Common myeloid progenitor, CD34-positive (primary cell): ENCODE results near the gene SHROOM2.
A peak's percentile ranks its signal among the peaks of the same experiment; 100 is the strongest.

Source experiments
- CTCF ChIA-PET: fragments of 350-600 bp; sonication (Branson Sonifier 250); formaldehyde crosslinking; loops from one replicate; lab custom pipeline; 2021; ENCODE audit warnings: antibody characterized with exemption; lab: Charles Lee
- POLR2A ChIA-PET: fragments of 350-600 bp; sonication (Branson Sonifier 250); formaldehyde crosslinking; loops from one replicate; lab custom pipeline; 2021; ENCODE audit warnings: antibody characterized with exemption; lab: Charles Lee
- DNase-seq, 3 donors: peaks; one replicate each; pipeline versions ENCODE4 v3.0.0 to v3.0.0-alpha.2; 2013
- H3K27ac ChIP-seq, 2 experiments: 1 replicate in 1 of 2; 2 replicates in 1 of 2; pipeline ENCODE4 v1.7.0; 2013; ENCODE audit warnings: inconsistent platforms in 2 of 2, low read length in 2 of 2, mild to moderate bottlenecking in 2 of 2, low read depth in 1 of 2, moderate library complexity in 1 of 2; ENCODE audit not compliant: severe bottlenecking in 2 of 2, insufficient read depth in 1 of 2, poor library complexity in 1 of 2
- H3K27me3 ChIP-seq, 5 experiments: replicated peaks in 2 of 5; 1 replicate in 3 of 5; 2 replicates in 2 of 5; pipeline versions ENCODE4 v1.6.1 to v1.7.0; 2013; ENCODE audit warnings: low read length in 4 of 5, mild to moderate bottlenecking in 2 of 5, moderate library complexity in 2 of 5, inconsistent platforms in 1 of 5; ENCODE audit not compliant: insufficient read depth in 5 of 5, control insufficient read depth in 4 of 5
- H3K36me3 ChIP-seq, 4 experiments: 1 replicate in 2 of 4; 2 replicates in 2 of 4; pipeline versions ENCODE4 v1.6.1 to v1.7.0; 2013; ENCODE audit warnings: low read length in 3 of 4, control low read depth in 1 of 4, mild to moderate bottlenecking in 1 of 4; ENCODE audit not compliant: control insufficient read depth in 4 of 4, insufficient read depth in 4 of 4
- H3K4me1 ChIP-seq, 4 experiments: 1 replicate in 3 of 4; 2 replicates in 1 of 4; pipeline versions ENCODE4 v1.6.1 to v1.7.1; 2013; ENCODE audit warnings: low read length in 3 of 4, mild to moderate bottlenecking in 3 of 4, control low read depth in 1 of 4, inconsistent platforms in 1 of 4, moderate library complexity in 1 of 4; ENCODE audit not compliant: control insufficient read depth in 4 of 4, insufficient read depth in 4 of 4; ENCODE audit errors: control extremely low read depth in 1 of 4
- H3K4me3 ChIP-seq, 7 experiments: 1 replicate in 4 of 7; 2 replicates in 3 of 7; pipeline versions ENCODE4 v1.5.1 to v1.7.0; 2013; ENCODE audit warnings: mild to moderate bottlenecking in 7 of 7, low read length in 6 of 7, moderate library complexity in 6 of 7, inconsistent platforms in 2 of 7, low read depth in 2 of 7, control low read depth in 1 of 7; ENCODE audit not compliant: insufficient read depth in 4 of 7, control insufficient read depth in 1 of 7; ENCODE audit errors: extremely low read depth in 1 of 7
- H3K9me3 ChIP-seq, 5 experiments: 1 replicate in 4 of 5; 2 replicates in 1 of 5; pipeline versions ENCODE4 v1.6.1 to v1.7.1; 2013; ENCODE audit warnings: low read length in 4 of 5, mild to moderate bottlenecking in 2 of 5, inconsistent platforms in 1 of 5, low read depth in 1 of 5, moderate library complexity in 1 of 5; ENCODE audit not compliant: control insufficient read depth in 4 of 5, insufficient read depth in 2 of 5; ENCODE audit errors: control extremely low read depth in 1 of 5
- WGBS: methylation state at CpG from one replicate; pipeline ENCODE4 v1.1.5; 2013; ENCODE audit not compliant: insufficient coverage; 5-methylcytosine and 5-hydroxymethylcytosine counted together

Gene SHROOM2

GRCh38 chrX:9862525-9862924, 76.3 kb downstream of the SHROOM2 start:
- no peak for DNase-seq
- WGBS = 85% methylated on average over 11 of the region's 11 CpGs
- POLR2A ChIA-PET = no interaction called here
- peaks cover 0 to 8% (median 1%) of the 10 kb centered on the region in 4 experiments for H3K4me1 ChIP-seq
- no peaks in the 10 kb centered on the region for H3K36me3 ChIP-seq
- no peak overlapping the region for H3K27ac ChIP-seq
- peaks cover 0 to 15% (median 3%) of the 10 kb centered on the region in 5 experiments for H3K27me3 ChIP-seq
- no peak overlapping the region for H3K4me3 ChIP-seq
- H3K9me3 ChIP-seq = no peaks in the 10 kb centered on the region
- CTCF ChIA-PET = no interaction called here

DNA sequence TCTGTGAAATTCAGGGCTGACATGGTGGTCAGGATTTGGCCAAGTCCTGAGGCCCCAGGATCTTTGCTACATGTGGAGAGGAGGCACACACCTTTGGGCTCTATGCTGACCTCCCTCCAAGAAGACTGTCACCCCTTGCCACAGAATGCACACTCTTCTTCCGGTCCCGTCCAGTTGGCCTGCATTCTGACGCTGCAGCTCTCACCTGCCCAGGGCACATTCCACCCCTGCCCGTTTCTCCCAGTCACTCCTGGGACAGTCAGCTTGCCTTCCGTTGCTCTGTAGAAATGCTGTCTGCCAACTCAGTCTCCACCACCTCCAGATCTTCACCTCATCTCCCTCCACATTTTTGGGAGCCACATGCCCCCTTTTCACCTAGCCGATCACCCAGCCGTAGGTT, 76.7 kb downstream of the SHROOM2 start:
- H3K27ac ChIP-seq = no peak overlapping the region
- 95% methylated on average over 5 of the region's 7 CpGs for WGBS
- POLR2A ChIA-PET = no interaction called here
- CTCF ChIA-PET = no interaction called here
- no peaks in the 10 kb centered on the region for H3K36me3 ChIP-seq
- no peak overlapping the region for H3K4me3 ChIP-seq
- H3K27me3 ChIP-seq = peaks cover 0 to 19% (median 3%) of the 10 kb centered on the region in 5 experiments
- no peak for DNase-seq
- no peaks in the 10 kb centered on the region for H3K9me3 ChIP-seq
- peaks cover 0 to 8% (median 1%) of the 10 kb centered on the region in 4 experiments for H3K4me1 ChIP-seq

DNA sequence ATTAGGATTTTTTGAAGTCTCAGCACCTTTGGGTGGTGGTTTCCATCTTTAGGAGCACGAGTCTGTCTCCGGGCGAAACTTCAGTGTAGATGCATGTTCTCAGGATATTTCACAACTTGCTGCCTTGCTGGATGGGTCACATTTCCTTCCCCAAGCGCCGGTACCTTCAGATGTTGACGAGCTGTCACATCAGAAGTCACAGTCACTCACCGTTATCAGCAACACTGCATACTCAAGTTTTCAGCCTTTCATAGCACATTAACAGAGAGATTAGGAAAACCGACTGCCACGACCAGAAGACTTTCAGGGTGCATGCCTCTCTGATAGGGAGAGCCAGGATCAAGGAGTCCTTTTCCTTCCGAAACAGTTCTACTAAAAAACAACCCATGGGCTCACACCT, 77.8 kb downstream of the SHROOM2 start:
- H3K4me1 ChIP-seq = peaks cover 0 to 8% (median 1%) of the 10 kb centered on the region in 4 experiments
- H3K9me3 ChIP-seq = no peaks in the 10 kb centered on the region
- no peak overlapping the region for H3K27ac ChIP-seq
- H3K4me3 ChIP-seq = no peak overlapping the region
- DNase-seq = peak in 2 of 3 donors; percentile 29 to 47
- peaks cover 0 to 19% (median 3%) of the 10 kb centered on the region in 5 experiments for H3K27me3 ChIP-seq
- ChIA-PET CTCF (no interaction called here), POLR2A (no interaction called here)
- WGBS = 51% methylated on average over 7 of the region's 10 CpGs
- no peaks in the 10 kb centered on the region for H3K36me3 ChIP-seq

- no peaks in the 10 kb centered on the region for H3K36me3 ChIP-seq
- H3K27ac ChIP-seq = no peak overlapping the region
- peaks cover 0 to 19% (median 3%) of the 10 kb centered on the region in 5 experiments for H3K27me3 ChIP-seq
- no peak overlapping the region for H3K4me3 ChIP-seq
- CTCF ChIA-PET = interaction anchor here (0.8 kb wide), 1 partner anchor 12 kb away, joined by 3 read pairs; no protein-coding TSS in a partner anchor
- peaks cover 0 to 8% (median 1%) of the 10 kb centered on the region in 4 experiments for H3K4me1 ChIP-seq
- peak in 2 of 3 donors; percentile 40 to 44 for DNase-seq
- no peaks in the 10 kb centered on the region for H3K9me3 ChIP-seq
- 87% methylated on average over 12 of the region's 12 CpGs for WGBS
- POLR2A ChIA-PET = no interaction called here
These were observed 79.7 kb downstream of the SHROOM2 start for GRCh38 chrX:9865804-9866472.

GRCh38 chrX:9866633-9867032, 80.4 kb downstream of the SHROOM2 start:
- CTCF ChIA-PET = interaction anchor here (0.8 kb wide), 1 partner anchor 11 kb away, joined by 3 read pairs; no protein-coding TSS in a partner anchor
- H3K4me1 ChIP-seq = peaks cover 0 to 8% (median 1%) of the 10 kb centered on the region in 4 experiments
- H3K27me3 ChIP-seq = peaks cover 0 to 19% (median 3%) of the 10 kb centered on the region in 5 experiments
- H3K27ac ChIP-seq = no peak overlapping the region
- WGBS = 64% methylated on average over 13 of the region's 13 CpGs
- no peak for DNase-seq
- POLR2A ChIA-PET = interaction anchor here (0.6 kb wide), 1 partner anchor 18 kb away, joined by 5 read pairs; no protein-coding TSS in a partner anchor
- no peaks in the 10 kb centered on the region for H3K36me3 ChIP-seq
- H3K9me3 ChIP-seq = no peaks in the 10 kb centered on the region
- no peak overlapping the region for H3K4me3 ChIP-seq

DNA sequence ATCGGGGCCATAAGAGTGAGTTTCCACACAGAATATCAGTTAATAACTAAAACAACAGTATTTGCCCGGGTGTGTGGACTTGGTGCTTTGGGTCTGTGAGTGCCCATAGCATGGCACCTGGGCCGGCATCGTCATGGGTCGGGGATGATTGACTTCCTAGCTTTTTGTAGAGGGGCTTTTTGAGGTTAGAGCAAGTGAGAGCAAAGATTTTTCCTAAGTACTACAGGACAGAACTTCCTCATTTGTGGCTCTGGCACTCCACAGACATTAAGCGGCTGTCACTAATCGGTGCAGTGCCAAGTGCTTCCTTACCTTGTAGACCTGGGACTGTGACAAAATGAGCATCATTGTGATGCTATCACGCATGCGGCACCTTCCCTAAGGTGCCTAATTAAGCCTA, 81.0 kb downstream of the SHROOM2 start:
- POLR2A ChIA-PET = interaction anchor here (0.6 kb wide), 1 partner anchor 19 kb away, joined by 5 read pairs; no protein-coding TSS in a partner anchor
- peaks cover 0 to 19% (median 3%) of the 10 kb centered on the region in 5 experiments for H3K27me3 ChIP-seq
- WGBS = 37% methylated on average over 3 of the region's 9 CpGs
- CTCF ChIA-PET = no interaction called here
- no peak overlapping the region for H3K27ac ChIP-seq
- no peak overlapping the region for H3K4me3 ChIP-seq
- peak; percentile 16 to 66 (median 60) for DNase-seq
- no peaks in the 10 kb centered on the region for H3K9me3 ChIP-seq
- H3K36me3 ChIP-seq = no peaks in the 10 kb centered on the region
- peaks cover 0 to 8% (median 1%) of the 10 kb centered on the region in 4 experiments for H3K4me1 ChIP-seq

GRCh38 chrX:9867753-9868152, 81.5 kb downstream of the SHROOM2 start:
- Histone ChIP-seq H3K4me1 (peaks cover 0 to 8% (median 1%) of the 10 kb centered on the region in 4 experiments), H3K9me3 (no peaks in the 10 kb centered on the region), H3K4me3 (no peak overlapping the region), H3K36me3 (no peaks in the 10 kb centered on the region), H3K27me3 (peaks cover 0 to 19% (median 3%) of the 10 kb centered on the region in 5 experiments), H3K27ac (no peak overlapping the region)
- WGBS = 63% methylated on average over 4 of the region's 4 CpGs
- CTCF ChIA-PET = no interaction called here
- POLR2A ChIA-PET = no interaction called here
- no peak for DNase-seq
